Fibroblast of skin of back (primary cell): Measurements from ENCODE around the gene CLCN3.
"Not testable (repeated sequence)": the region's sequence is repeated elsewhere in the genome, so short reads cannot be mapped to it uniquely, and the experiment has no call there.

ENCODE experiments used
- DNase-seq: peaks from one replicate; pipeline ENCODE4 v3.0.0-alpha.2; 2013

Gene CLCN3

GRCh38 chr4:169618286-169618685, 2.1 kb upstream of the CLCN3 start:
- DNase-seq = peak; percentile 44

DNA sequence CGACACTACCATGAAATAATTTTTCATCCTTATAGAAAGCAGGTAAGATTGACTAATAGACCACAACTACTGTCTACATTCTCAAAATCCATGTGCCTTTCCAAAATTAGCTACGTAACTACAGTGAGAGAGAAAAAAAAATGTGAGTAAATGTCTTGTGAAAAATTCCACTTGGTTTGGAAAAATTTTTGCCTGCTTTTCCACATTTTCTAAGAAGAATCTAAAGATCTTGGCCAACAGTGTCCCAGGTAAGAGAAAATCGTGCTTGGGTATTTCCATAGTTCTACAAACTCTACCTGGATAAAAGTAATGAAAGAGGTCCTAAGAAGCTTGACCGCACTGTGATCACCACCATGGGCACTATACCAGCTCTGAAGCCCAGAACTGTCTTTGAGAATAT, 1.4 kb upstream of the CLCN3 start:
- DNase-seq = no peak

DNA sequence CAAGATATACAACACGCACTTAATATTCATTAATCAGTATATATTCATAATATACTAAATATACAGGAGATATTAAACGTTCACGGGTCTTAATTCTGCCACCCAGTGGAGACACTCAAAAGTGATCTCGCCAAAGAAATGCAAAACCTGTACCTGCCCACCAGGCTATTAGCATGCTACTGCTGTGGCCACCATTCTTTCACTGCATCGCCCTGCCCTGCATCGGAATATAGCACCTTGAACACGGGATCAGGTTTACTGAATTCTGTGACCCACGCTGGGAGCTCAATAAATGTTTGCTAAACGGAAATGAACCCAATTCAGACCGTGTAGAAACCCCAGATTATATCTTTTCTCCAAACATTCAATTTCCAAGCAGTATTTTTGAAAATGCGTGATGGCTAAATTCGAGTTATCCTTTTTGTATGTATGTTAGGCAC, 840 bp upstream of the CLCN3 start:
- DNase-seq = peak; percentile 38

DNA sequence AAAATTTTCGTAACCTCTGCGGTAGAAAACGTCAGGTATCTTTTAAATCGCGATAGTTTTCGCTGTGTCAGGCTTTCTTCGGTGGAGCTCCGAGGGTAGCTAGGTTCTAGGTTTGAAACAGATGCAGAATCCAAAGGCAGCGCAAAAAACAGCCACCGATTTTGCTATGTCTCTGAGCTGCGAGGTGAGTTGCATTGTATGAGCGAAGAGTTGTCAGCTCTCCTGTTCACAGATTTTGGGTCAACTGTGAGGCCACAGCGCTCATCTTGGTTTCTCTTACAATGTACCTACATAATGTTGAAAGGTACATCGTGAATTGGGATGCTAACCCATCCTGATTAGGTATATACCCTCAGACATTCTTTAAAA, 486 bp downstream of the CLCN3 start:
- peak; percentile 18 for DNase-seq

- DNase-seq = peak; percentile 51
These were observed 1.5 kb downstream of the CLCN3 start for GRCh38 chr4:169621731-169622492.

DNA sequence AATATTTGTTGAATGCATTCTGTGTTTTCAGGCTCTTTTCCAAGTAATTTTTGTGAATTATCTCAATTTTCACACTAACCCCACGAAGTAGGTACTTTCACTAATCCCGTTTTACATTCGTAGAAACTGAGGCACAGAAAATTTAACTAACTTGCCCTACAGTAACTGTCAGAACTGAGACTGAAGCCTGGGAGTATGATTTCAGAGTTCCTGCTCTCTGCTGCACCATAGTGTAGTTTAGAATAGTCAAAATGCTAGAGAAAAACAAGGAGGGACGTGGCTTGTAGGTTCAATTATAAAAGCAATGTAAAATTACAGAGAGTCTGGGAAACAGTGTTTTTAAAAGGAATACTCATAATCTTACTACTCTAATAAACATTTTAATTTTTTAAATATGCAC, 2.2 kb downstream of the CLCN3 start:
- DNase-seq = no peak

DNA sequence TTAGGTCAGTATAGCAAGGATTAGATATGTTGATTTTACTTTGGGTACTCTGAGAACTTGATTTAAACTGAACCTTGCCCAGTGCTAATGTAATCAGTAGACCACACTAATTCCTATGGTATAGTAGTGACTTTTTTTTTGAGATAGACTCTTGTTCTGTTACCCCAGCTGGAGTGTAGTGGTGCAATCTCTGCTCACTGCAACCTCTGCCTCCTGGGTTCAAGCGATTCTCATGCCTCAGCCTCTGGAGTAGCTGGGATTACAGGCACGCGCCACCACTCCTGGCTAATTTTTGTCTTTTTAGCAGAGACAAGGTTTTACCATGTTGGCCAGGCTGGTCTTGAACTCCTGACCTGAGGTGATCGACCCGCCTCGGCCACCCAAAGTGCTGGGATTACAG, 3.6 kb downstream of the CLCN3 start:
- not testable (repeated sequence) for DNase-seq

- DNase-seq = no peak
These were observed 5.5 kb downstream of the CLCN3 start for GRCh38 chr4:169625886-169626285.

GRCh38 chr4:169626331-169627282, 6.2 kb downstream of the CLCN3 start:
- no peak for DNase-seq

GRCh38 chr4:169627307-169627706, 6.9 kb downstream of the CLCN3 start:
- no peak for DNase-seq

DNA sequence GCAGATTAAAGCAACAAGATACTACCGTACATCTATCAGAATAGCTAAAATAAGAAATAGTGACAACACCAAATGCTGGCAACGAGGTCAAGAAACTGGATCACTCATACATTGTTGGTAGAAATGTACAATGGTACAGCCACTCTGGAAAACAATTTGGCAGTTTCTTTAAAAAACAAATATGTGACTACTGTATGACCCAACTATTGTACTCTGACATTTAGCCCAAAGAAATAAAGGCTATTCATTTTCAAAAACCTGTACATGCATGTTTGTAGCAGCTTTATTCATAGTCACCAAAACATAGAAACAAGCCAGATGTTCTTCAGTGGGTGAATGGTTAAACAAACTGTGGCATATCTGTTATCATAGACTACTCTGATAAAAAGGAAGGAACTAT, 8.2 kb downstream of the CLCN3 start:
- no peak for DNase-seq

- no peak for DNase-seq
These were observed 9.7 kb downstream of the CLCN3 start for GRCh38 chr4:169630069-169630468.

DNA sequence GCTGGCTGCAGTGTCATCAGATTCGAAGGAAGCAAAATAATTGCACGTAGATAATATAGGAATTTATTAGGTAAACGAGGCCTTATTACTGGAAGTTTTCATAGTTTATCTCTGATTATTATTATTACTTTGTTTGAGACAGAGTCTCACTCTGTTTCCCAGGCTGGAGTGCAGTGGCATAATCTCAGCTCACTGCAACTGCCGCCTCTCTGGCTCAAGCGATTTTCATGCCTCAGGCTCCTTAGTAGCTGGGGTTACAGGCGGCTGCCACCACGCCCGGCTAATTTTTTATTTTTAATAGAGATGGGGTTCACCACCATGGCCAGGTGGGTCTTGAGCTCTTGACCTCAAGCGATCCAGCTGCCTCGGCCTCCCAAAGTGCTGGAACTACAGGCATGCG, 12.5 kb downstream of the CLCN3 start:
- no peak for DNase-seq

- DNase-seq = no peak
These were observed 14.6 kb downstream of the CLCN3 start for GRCh38 chr4:169634975-169635374.

DNA sequence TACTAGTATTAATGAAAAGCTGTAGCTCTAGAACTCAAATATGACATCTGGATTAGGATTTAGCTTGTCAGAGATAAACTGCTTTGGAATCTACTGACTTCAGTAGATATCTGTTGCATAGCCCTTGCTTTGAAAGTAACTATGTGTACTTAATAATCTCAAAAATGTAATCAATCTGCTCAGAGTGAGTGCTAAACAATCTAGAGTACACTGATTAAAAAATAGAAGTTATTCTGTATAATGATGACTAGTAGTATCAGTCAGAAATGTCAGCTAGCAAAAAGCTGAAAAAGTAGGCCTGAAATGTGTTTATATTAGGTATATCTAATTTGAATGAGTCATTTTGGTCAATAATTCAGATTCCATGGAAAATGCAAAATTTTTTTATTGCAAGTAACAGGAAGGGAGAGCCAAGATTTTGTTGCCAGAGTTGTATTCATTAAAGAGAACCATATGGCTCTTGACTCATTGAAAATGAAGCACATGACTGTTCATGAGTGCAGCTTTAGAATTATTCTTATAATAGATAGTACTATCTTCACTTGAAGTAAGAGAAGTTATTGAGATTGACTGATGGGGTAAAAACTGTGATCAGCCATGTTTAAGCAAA, 20.0 kb downstream of the CLCN3 start:
- DNase-seq = peak; percentile 80

GRCh38 chr4:169644802-169645201, 24.4 kb downstream of the CLCN3 start:
- no peak for DNase-seq

- no peak for DNase-seq
These were observed 25.2 kb downstream of the CLCN3 start for GRCh38 chr4:169645627-169646026.

GRCh38 chr4:169649545-169650226, 29.3 kb downstream of the CLCN3 start:
- no peak for DNase-seq

DNA sequence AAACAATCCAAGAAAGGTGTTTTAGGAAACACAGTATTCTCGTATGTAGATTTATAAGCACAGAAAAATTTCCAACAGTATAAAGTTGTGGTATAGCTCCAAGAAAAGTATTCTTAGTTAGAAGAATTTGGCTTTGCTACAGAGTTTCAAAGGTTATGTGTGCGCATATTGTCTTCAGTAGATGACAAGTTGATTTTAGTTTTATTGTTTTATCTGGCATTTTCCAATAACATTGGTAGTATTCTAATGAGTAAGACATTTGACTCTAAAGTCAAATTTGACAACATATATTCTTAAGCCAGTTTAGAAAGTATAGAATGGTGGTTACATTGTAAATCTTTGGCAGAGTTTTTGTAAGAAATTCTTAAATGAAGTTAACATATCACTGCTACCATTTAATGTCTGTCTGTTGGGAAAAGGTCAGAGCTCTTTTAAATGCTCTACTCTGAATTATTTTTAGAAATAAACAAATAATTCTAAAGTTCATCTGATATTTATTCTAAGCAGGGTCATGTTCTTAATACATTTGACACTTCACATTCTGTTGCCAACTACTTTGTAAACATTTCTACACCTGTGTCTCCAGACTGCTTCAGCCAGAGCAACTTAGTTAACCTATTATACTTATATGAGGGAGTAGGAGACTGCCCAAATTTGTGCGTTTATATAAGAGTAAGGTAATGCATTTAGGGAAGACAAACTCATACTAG, 30.0 kb downstream of the CLCN3 start:
- no peak for DNase-seq

DNA sequence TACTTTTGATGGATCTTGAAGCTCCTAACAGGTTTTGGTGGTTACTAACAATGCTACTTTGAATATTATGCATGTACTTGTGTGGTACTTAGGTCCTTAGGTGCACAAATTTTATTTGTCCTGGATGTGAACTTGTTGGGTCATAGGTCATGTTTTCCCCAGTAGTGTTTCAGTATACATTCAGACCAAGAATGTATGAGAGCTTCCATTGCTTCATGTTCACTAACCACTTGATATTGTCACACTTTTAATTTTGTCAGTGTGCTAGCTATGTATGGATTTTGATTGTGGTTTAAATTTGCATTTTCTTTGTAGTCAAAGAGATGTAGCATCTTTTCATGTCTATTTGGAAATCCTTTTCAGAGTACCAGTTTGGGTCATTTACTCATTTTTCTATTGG, 32.2 kb downstream of the CLCN3 start:
- no peak for DNase-seq

- no peak for DNase-seq
These were observed 35.0 kb downstream of the CLCN3 start for GRCh38 chr4:169655401-169655800.

DNA sequence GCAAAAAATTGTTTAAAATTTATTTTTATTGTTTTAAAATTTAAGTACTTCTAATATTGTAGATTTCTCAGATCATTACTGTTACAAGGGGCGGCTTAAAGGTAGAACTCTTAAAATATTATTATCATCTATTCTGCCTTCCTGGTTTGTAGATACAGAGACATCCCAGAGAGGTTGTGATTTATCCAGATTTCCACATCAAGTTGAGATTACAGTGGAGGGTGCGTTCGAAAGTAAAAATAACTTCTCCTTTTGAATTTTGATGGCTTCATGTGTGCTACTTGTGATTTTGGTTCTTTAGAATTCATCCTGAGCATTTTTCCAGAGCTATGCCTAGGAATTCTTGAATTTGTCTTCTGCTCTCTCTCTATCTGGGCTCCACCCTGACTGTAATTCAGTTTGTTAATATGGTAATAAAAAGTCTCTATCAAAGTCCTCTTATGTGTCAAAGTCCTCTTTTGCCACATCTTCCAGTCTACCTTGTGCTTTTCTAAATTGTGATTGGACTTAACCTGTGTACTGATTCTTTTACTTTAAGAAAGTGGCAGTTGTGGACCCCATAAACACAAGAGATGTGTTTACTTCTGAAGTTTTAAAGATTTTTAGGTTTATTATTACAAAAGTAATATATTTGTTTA, 37.2 kb downstream of the CLCN3 start:
- no peak for DNase-seq
